HL-60 (cell line): ENCODE measurements around the gene KRT86.

Experiments used
- REST ChIP-seq: IDR thresholded peaks from 2 replicates; pipeline ENCODE4 v1.6.1; 2012; ENCODE audit warnings: low read depth; ENCODE audit not compliant: insufficient replicate concordance
- SPI1 ChIP-seq: IDR thresholded peaks from 2 replicates; pipeline ENCODE4 v1.6.1; 2012; ENCODE audit warnings: low read depth, mild to moderate bottlenecking, borderline replicate concordance
- TF ChIP-seq, protein P1 (sequence below): IDR thresholded peaks from one replicate; pipeline ENCODE4 v1.5.1; 2011; ENCODE audit warnings: low read length, control low read depth, inconsistent platforms; ENCODE audit not compliant: insufficient read depth

DNA sequence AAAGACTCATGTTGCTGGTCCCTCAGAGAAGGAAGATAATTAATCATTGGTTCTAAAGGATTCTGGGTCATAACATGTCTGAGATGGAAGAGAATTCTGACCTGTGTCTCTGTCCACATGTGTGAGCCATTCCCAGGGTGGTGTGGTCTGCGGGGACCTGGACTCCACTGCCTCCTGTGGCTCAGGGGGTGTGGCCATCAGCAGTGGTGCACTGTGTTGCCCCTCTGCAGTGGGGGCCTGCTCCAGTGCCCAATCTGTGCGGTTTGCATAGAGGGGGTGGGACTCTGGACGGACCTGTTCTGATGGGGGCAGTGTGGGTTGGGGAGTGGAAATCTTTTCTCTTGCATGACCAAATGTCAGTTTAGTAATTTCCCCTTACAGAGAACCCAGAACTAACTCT, 79.3 kb downstream of the KRT86 start:
- TF ChIP-seq, protein P1, sequence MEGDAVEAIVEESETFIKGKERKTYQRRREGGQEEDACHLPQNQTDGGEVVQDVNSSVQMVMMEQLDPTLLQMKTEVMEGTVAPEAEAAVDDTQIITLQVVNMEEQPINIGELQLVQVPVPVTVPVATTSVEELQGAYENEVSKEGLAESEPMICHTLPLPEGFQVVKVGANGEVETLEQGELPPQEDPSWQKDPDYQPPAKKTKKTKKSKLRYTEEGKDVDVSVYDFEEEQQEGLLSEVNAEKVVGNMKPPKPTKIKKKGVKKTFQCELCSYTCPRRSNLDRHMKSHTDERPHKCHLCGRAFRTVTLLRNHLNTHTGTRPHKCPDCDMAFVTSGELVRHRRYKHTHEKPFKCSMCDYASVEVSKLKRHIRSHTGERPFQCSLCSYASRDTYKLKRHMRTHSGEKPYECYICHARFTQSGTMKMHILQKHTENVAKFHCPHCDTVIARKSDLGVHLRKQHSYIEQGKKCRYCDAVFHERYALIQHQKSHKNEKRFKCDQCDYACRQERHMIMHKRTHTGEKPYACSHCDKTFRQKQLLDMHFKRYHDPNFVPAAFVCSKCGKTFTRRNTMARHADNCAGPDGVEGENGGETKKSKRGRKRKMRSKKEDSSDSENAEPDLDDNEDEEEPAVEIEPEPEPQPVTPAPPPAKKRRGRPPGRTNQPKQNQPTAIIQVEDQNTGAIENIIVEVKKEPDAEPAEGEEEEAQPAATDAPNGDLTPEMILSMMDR, result no peak
- TF ChIP-seq SPI1, result no peak
- no peak for TF ChIP-seq REST
